Esophagus muscularis mucosa (tissue), 4 donors: Measurements from ENCODE around the gene CDPF1. TPM values are rescaled to one million over a fixed set of nuclear protein-coding genes. Genes with fewer than 3 reads are reported as not detected.

Experiments used
- DNase-seq: peaks from one replicate; pipeline ENCODE4 v3.0.0-alpha.2; 2017; ENCODE audit errors: extremely low spot score
- H3K27ac ChIP-seq, 4 donors: fragments of 200-600 bp; sonication (generic); replicated peaks in 1 of 4; 1 replicate in 3 of 4; 2 replicates in 1 of 4; pipeline ENCODE4 v1.5.1; 2016 to 2019; ENCODE audit warnings: mild to moderate bottlenecking in 1 of 4
- H3K27me3 ChIP-seq, 4 donors: fragments of 200-600 bp; sonication (generic); one replicate each; pipeline versions ENCODE4 v1.5.1 to v1.6.0; 2016 to 2019
- H3K36me3 ChIP-seq, 4 donors: fragments of 200-600 bp; sonication (generic); one replicate each; pipeline ENCODE4 v1.5.1; 2016 to 2019
- H3K4me1 ChIP-seq, 4 donors: fragments of 200-600 bp; sonication (generic); one replicate each; pipeline ENCODE4 v1.5.1; 2016 to 2019
- H3K4me3 ChIP-seq, 4 donors: fragments of 200-600 bp; sonication (generic); 1 replicate in 2 of 4; 2 replicates in 2 of 4; pipeline ENCODE4 v1.5.1; 2016 to 2019; ENCODE audit warnings: mild to moderate bottlenecking in 4 of 4, moderate library complexity in 1 of 4
- H3K9me3 ChIP-seq, 4 donors: fragments of 200-600 bp; sonication (generic); 1 replicate in 3 of 4; 2 replicates in 1 of 4; pipeline ENCODE4 v1.5.1; 2016 to 2019
- EP300 ChIP-seq: sonication (generic); formaldehyde crosslinking; IDR thresholded peaks from one replicate; pipeline ENCODE4 v1.6.1; 2017; ENCODE audit warnings: antibody characterized with exemption
- POLR2A ChIP-seq: fragments of 450-650 bp; IDR thresholded peaks from one replicate; pipeline ENCODE4 v1.6.1; 2017; ENCODE audit warnings: antibody characterized with exemption, moderate library complexity, mild to moderate bottlenecking, low read depth
- POLR2AphosphoS5 ChIP-seq, 2 donors: sonication (generic); formaldehyde crosslinking; IDR thresholded peaks; one replicate each; pipeline ENCODE4 v1.6.1; 2017; ENCODE audit warnings: antibody characterized with exemption in 2 of 2
- WGBS: methylation state at CpG from one replicate; pipeline ENCODE4 v1.1.5; 2018; 5-methylcytosine and 5-hydroxymethylcytosine counted together
- intact Hi-C: fragments of 100-400 bp; cut with DNase I; formaldehyde crosslinking; loops from one replicate; pipeline ENCODE4 v1.15.1; 2023
- total RNA-seq, 4 donors: library from RNA; depleted of rRNA; stranded (reverse); fragments of >200 nt; gene quantifications; one replicate each; pipeline versions ENCODE4 v1.1.0 to v1.2.1, GENCODE V29; 2016
- TF ChIP-seq, protein P1 (sequence below), 3 experiments: fragments of 200-600 bp in 2 of 3; fragments of 450-650 bp in 1 of 3; sonication (generic) in 2 of 3; IDR thresholded peaks; one replicate each; pipeline ENCODE4 v1.5.1; 2017 to 2019; ENCODE audit warnings: antibody characterized with exemption in 3 of 3, mild to moderate bottlenecking in 2 of 3, moderate library complexity in 1 of 3

CDPF1 gene, protein sequence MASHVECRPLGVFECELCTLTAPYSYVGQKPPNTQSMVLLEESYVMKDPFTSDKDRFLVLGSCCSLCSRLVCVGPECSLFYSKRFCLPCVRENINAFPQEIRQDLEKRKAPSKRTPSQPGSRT
- total RNA-seq: 10 to 100 TPM in 3 of 4 donors, 1 to 10 TPM in 1; 8.3 to 19.4 (median 14.8) TPM

DNA sequence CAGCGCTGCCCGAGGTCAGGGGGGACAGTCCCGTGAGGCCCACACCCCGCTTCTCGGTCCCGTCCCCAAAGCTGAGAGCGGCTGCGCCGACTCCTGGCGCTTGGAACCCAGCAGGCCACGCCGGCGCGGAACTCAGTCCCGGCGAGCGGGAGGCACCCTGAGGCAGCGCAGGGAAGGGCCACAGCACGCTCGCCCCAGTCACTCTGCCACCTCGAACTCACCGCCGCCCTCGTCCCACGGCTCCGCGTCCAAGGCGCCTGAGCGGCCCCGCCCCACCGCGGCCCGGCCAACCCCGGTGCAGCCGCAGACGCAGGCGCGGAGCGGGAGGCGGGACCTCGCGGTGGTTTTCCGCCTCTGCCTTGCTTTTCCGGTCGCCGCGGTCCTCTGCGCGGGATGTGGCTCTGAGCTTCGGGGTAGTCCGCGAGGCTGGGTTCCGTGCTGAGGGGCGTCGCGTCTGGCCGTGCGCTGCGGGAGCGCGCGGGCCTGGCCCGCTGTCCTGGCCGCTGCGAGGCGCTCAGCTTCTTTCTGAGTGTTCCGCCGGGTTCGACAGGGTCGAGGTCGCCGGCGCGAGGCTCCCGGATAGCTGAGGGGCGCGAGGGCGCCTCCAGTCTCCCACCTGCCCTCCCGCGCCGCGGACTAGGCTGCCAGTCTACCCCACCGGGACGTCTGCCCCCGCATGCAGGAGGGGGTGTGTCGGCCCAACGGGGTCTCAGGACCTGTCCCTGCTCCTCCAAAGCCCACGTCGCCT lies at the start of gene CDPF1:
Gene CDPF1 (minus strand): TSS at position 259 of the 748 bp plus-strand sequence. CDS start 2,009 bp downstream, outside the sequence.
- WGBS: 0% methylated on average over 1 of the region's 89 CpGs
- TF ChIP-seq POLR2A: peak; percentile 47
- no peak for TF ChIP-seq EP300
- TF ChIP-seq, protein P1, sequence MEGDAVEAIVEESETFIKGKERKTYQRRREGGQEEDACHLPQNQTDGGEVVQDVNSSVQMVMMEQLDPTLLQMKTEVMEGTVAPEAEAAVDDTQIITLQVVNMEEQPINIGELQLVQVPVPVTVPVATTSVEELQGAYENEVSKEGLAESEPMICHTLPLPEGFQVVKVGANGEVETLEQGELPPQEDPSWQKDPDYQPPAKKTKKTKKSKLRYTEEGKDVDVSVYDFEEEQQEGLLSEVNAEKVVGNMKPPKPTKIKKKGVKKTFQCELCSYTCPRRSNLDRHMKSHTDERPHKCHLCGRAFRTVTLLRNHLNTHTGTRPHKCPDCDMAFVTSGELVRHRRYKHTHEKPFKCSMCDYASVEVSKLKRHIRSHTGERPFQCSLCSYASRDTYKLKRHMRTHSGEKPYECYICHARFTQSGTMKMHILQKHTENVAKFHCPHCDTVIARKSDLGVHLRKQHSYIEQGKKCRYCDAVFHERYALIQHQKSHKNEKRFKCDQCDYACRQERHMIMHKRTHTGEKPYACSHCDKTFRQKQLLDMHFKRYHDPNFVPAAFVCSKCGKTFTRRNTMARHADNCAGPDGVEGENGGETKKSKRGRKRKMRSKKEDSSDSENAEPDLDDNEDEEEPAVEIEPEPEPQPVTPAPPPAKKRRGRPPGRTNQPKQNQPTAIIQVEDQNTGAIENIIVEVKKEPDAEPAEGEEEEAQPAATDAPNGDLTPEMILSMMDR (IDR thresholded peaks at IDR 0.05): peak in 1 of 3 experiments; percentile 10
- TF ChIP-seq POLR2AphosphoS5 (IDR thresholded peaks at IDR 0.05): peak; percentile 89 to 91
- intact Hi-C loops: no loop called here
- H3K27me3 ChIP-seq: no peaks in the 10 kb centered on the region
- H3K4me3 ChIP-seq: peak within 1 kb of the TSS; percentile 75 to 84 (median 78)
- peaks cover 18 to 56% (median 43%) of the 10 kb centered on the region in 4 donors for H3K4me1 ChIP-seq
- peak; percentile 96 for DNase-seq
- no peaks in the 10 kb centered on the region for H3K9me3 ChIP-seq
- peaks cover 0 to 9% (median under 1%) of the 10 kb centered on the region in 4 donors for H3K36me3 ChIP-seq
- H3K27ac ChIP-seq: peak within 1 kb of the TSS; percentile 82 to 90 (median 89)

DNA sequence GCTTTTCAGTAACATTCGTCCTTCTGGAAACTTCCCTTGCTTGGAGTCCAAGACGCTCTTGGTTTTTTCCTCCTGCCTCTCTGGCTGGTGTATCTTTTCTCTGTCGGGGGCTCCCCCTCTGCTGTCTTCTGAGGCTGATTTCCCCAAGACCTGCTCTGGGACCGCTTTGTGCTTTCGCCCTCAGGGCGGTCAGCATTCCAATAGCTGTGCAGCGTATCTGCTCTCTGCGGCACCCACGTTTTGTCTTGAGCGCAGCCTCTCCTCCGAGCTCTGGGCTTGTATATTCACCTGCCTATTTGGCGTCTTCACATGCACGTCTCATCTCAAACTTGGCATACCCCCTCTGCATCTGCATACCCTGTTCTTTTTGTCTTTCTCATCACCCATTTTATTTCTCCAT lies 49.0 kb upstream of the CDPF1 start:
- peaks cover 0 to under 1% (median 0%) of the 10 kb centered on the region in 4 donors for H3K36me3 ChIP-seq
- DNase-seq: no peak
- TF ChIP-seq POLR2A (no peak), POLR2AphosphoS5 (IDR thresholded peaks at IDR 0.05) (no peak), EP300 (no peak)
- TF ChIP-seq, protein P1 (IDR thresholded peaks at IDR 0.05): no peak
- no peak overlapping the region for H3K27ac ChIP-seq
- intact Hi-C loops: no loop called here
- H3K9me3 ChIP-seq: no peaks in the 10 kb centered on the region
- 89% methylated on average over 13 of the region's 13 CpGs for WGBS
- H3K27me3 ChIP-seq: no peaks in the 10 kb centered on the region
- peaks cover 15 to 20% (median 20%) of the 10 kb centered on the region in 4 donors for H3K4me1 ChIP-seq
- H3K4me3 ChIP-seq: no peak overlapping the region

DNA sequence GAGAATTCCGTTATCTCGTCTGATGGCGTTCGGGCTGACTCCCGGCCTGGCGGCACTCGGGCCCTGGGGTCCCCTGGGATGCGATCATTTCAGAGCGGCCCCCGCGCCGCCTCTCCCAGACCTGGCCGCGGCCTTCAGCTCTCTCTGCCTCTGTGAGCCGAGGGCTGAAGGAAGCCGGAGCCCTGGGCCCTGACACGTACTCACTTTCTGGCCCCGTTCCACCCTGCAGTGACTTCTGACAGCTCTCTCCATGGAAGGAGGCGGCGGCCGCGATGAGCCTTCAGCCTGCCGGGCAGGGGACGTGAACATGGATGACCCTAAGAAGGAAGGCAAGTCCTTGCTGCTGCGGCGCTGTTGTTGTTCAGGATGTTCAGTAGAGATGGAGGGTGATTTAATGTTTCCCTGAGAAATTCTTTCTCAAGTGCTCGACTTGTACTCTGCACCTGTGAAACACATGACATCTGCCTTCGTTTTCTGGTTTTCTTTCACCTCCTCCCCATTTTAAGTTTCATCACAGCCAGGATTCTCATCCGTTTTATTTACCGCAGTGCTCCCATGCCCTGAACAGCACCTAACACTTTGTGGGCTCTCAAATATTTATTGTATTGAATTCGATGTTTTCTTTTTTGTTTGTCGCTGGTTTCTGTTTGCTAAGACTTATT lies 47.2 kb upstream of the CDPF1 start:
- Histone ChIP-seq H3K4me1 (peaks cover 15 to 20% (median 20%) of the 10 kb centered on the region in 4 donors), H3K27ac (peak overlapping the region in 1 of 4 donors; percentile 89), H3K4me3 (peak overlapping the region; percentile 59 to 66 (median 62)), H3K27me3 (no peaks in the 10 kb centered on the region), H3K9me3 (no peaks in the 10 kb centered on the region), H3K36me3 (peaks cover 7 to 19% (median 15%) of the 10 kb centered on the region in 4 donors)
- TF ChIP-seq EP300 (no peak), POLR2AphosphoS5 (IDR thresholded peaks at IDR 0.05) (no peak), POLR2A (no peak)
- TF ChIP-seq, protein P1 (IDR thresholded peaks at IDR 0.05): no peak
- no peak for DNase-seq
- intact Hi-C loops: no loop called here
- 19% methylated on average over 9 of the region's 32 CpGs for WGBS

DNA sequence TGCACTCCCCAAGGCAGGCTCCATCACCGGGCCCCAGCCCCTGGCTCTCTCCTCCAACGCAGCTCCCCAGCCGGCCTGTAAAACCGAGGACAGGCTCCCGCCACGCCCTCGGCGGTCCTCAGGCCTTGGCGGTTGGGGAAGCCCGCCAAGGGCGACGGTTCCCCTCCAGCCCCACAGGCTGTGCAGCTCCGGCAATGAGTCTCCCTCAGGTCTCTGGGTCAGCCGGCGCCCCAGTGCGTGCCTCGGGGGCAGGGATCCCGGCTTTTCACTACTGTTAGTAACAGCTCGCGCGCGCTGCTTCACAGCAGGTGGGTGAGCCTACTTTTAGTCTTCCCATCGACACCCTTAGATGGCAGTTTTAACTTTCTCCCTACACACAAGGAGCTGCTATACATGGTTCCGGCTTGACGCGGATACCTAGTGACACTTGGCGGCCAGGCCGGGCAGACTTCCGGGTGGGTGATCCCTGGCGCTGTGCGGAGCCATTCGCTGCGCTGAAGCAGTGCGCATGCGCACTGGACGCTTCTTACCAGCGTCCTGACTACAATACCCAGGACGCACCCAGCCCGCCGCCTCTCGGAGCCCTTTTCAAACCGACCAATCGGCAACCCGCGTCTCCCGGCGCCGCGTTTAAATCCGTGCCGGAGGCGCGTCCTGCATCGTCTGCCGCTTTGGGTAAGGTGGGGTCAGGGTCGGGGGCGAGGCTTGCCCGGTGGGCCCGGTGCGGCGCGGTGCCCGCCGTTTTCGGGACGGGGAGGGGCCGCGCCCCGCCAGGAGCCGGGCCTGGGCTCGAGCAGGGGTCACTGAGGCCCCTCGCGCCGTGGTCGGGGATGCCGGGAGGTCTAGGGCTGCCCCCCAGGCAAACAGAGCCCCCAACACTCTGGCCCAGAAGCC lies 46.4 kb upstream of the CDPF1 start, which contains the start of gene GTSE1:
Gene GTSE1 (plus strand): TSS at position 614 of the 894 bp plus-strand sequence. CDS start 531 bp downstream, outside the sequence.
- Histone ChIP-seq H3K4me3 (peak within 1 kb of the TSS; percentile 59 to 66 (median 62)), H3K4me1 (peaks cover 15 to 20% (median 20%) of the 10 kb centered on the region in 4 donors), H3K27me3 (no peaks in the 10 kb centered on the region), H3K27ac (peak within 1 kb of the TSS; percentile 89 to 98 (median 92)), H3K9me3 (peaks cover 0 to 6% (median 0%) of the 10 kb centered on the region in 4 donors), H3K36me3 (peaks cover 13 to 26% (median 23%) of the 10 kb centered on the region in 4 donors)
- TF ChIP-seq, protein P1 (IDR thresholded peaks at IDR 0.05): peak; percentile 20 to 44 (median 29)
- no peak for TF ChIP-seq POLR2A
- TF ChIP-seq EP300: no peak
- TF ChIP-seq POLR2AphosphoS5 (IDR thresholded peaks at IDR 0.05): peak; percentile 90 to 91
- peak; percentile 99 for DNase-seq
- intact Hi-C loops: no loop called here
- WGBS: 0% methylated on average over 25 of the region's 76 CpGs
